Measurements from ENCODE around the gene ITLN2.
"Not testable (repeated sequence)": the region's sequence is repeated elsewhere in the genome, so short reads cannot be mapped to it uniquely, and the experiment has no call there.

The ITLN2 gene

DNA sequence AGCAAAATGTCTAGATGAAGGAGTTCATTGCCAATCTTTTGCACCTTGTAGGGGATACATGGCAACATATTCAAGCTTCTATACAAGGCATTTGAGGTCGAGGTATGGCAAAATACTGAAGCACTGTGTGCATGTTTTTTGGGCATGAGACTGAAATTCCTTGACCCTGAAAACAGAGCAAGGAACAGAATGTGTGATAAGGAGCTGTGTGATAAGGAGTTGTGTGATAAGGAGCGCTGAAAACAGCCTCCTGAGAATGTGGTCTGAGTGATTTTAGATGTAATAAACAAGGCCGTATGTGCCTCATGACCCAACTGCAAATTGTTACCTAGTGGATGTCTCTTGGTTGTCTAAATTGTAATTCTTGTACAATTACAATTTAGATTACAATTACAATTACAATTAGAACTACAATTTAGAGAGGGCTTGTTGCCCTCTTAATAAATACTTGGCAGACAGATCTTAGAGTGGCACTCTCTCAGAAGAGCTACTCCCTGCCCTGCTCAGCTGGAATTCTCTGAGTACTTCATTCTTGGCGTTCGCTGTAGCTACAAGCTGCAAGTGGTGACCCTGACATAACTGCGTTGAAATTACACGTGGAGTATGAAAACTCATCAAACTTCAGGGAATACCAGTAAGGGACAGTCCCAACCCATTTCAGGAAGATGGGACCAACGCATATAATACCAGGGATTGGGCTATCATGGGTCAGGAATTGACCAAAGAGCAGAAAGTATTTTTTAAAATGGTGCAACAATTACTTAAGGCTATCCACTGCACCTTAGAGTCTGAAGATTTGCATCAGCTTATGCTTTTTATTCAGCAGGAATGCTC lies 49.6 kb downstream of the ITLN2 start:
- DNase-seq, result no peak

DNA sequence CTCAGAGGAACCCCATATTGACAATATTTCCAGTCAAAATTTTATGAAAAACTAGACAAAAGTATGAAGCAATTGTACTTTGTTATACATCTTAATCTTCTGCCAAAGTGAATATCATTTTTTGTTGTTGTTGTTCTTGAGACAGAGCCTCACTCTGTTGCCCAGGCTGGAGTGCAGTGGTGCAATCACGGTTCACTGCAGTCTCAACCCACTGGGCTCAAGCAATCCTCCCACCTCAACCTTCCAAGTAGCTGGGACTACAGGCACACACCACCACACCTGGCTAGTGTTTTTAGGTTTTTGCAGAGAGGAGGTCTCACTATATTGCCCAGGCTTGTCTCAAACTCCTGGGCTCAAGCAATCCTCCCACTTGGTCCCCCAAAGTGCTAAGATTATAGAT lies 52.4 kb downstream of the ITLN2 start:
- not testable (repeated sequence) for DNase-seq

DNA sequence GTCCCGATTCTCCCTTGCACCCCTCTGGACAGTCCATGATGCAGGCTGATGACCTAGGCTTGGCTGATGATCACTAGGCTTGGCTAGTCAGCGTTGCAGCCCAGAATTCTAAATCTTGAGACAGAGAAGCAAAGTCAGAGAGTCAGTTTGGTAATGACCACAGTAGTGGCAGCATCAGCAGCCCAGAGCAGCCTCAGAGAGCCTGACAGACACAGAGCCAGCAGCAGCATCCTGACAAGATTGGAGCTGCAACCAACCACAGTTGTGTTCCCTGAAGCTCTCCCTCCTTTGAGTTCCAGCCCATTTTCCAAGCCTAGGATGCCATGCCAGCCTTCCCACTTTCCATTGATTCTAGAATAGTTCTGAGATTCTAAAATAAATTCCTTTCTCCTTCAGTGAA lies 52.8 kb downstream of the ITLN2 start:
- DNase-seq, result no peak

DNA sequence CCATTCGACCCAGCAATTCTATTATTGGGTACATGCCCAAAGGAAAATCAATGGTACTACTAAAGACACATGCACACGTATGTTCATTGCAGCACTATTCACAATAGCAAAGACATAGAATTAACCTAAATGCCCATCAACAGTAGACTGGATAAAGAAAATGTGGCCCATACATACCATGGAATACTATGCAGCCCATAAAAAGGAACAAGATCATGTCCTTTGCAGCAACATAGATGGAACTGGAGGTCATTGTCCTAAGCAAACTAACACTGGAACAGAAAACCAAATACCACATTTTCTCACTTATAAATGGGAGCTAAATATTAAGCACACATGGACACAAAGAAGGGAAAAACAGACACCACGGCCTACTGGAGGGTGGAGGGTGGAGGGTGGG lies 53.9 kb downstream of the ITLN2 start:
- DNase-seq, result not testable (repeated sequence)

Data from NCI-H345 (cell line).